ENCODE data around the gene MEX3C.

DNA sequence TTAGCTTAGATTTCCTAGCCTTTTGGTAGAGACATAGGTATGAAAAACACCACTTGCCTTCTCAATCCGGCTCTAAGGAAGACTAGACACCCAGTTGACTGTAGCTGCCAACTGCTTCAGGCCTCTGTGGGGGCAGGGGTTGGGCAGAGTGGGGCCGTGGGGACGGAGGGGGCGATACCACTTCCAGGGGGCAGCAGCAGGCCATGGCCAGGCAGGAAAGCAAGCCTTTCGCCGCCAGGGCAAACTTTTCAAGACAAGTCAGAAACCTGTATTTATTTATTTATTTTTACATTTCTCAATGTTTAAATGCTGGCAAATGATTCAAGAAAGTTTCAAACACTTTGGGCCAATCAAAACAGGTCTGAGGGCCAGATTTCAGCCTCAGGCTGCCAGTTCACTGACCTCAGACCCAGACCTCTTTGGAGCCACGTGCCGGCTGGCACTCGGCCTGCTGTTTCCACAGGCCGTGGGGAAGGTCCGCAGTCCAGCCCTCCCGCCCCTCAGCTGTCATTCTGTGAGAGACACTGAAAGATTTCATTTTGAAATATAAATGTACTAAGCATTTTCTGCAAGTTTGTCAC, 63.8 kb downstream of the MEX3C start:
- no peak for TF ChIP-seq CTCF (IDR thresholded peaks at IDR 0.05; ENCODE audit: low read depth, low read length)
- TF ChIP-seq, protein P1, sequence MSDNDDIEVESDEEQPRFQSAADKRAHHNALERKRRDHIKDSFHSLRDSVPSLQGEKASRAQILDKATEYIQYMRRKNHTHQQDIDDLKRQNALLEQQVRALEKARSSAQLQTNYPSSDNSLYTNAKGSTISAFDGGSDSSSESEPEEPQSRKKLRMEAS (IDR thresholded peaks at IDR 0.05; ENCODE audit: low read depth, low read length), result no peak
- no peak for TF ChIP-seq POLR2A (IDR thresholded peaks at IDR 0.05; ENCODE audit: extremely low read depth, insufficient read length)
